Epithelial cell of esophagus (primary cell): Measurements from ENCODE around the gene INCENP.
A peak's percentile ranks its signal among the peaks of the same experiment; 100 is the strongest.

Experiments used
- DNase-seq: peaks from one replicate; pipeline ENCODE4 v3.0.0; 2010; ENCODE audit warnings: low read depth
- H3K4me3 ChIP-seq: 2 replicates; pipeline ENCODE4 v1.5.1; 2011; ENCODE audit warnings: mild to moderate bottlenecking, low read length, control low read depth
- CTCF ChIP-seq: IDR thresholded peaks from 2 replicates; pipeline ENCODE4 v1.5.1; 2011; ENCODE audit warnings: low read depth, mild to moderate bottlenecking, low read length, control low read depth, inconsistent platforms; ENCODE audit not compliant: insufficient read depth; ENCODE audit errors: missing control alignments

INCENP gene

GRCh38 chr11:62152245-62153086 is 28.7 kb downstream of the INCENP start:
- no peak overlapping the region for H3K4me3 ChIP-seq
- no peak for TF ChIP-seq CTCF
- DNase-seq, result no peak

DNA sequence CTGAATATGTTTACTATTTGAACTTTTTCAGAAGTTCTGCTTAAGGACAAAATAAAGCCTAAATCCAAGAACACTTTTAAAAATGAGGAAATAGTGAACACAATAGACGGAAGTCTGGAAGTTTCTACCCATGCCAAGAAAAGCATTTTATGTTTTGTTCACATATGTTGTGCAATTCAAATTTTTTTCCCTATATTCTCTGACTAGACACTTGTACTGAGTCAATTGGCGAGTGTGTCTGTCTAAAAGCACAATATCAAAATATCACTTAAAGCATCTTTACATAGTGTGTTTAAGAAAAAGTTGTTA is 29.2 kb downstream of the INCENP start:
- peak; percentile 5 for DNase-seq
- TF ChIP-seq CTCF, result no peak
- no peak overlapping the region for H3K4me3 ChIP-seq

GRCh38 chr11:62153617-62154016 is 29.8 kb downstream of the INCENP start:
- no peak for DNase-seq
- H3K4me3 ChIP-seq, result no peak overlapping the region
- no peak for TF ChIP-seq CTCF

GRCh38 chr11:62157603-62158002 is 33.8 kb downstream of the INCENP start:
- no peak overlapping the region for H3K4me3 ChIP-seq
- TF ChIP-seq CTCF, result no peak
- no peak for DNase-seq

GRCh38 chr11:62166371-62166770 is 42.6 kb downstream of the INCENP start:
- no peak for DNase-seq
- TF ChIP-seq CTCF, result no peak

GRCh38 chr11:62169448-62169847 is 45.6 kb downstream of the INCENP start:
- H3K4me3 ChIP-seq, result no peak overlapping the region
- TF ChIP-seq CTCF, result no peak
- no peak for DNase-seq

More at GRCh38 chr11:62166371-62166770, 42.6 kb downstream of the INCENP start:
- no peak overlapping the region for H3K4me3 ChIP-seq

- no peak for DNase-seq
- TF ChIP-seq CTCF, result no peak
- no peak overlapping the region for H3K4me3 ChIP-seq
Observed at GRCh38 chr11:62169935-62170334, 46.1 kb downstream of the INCENP start.
